Cardiac muscle cell (in vitro differentiated cells and primary cell): Measurements from ENCODE around the gene MFGE8. TPM values are rescaled to one million over a fixed set of nuclear protein-coding genes. Genes with fewer than 3 reads are reported as not detected.

ENCODE experiments used
- DNase-seq, 2 donors: peaks; one replicate each; pipeline versions ENCODE4 v3.0.0 to v3.0.0-alpha.2; 2010 to 2017; ENCODE audit warnings: low read depth in 1 of 2, low spot score in 1 of 2
- H3K27ac ChIP-seq: fragments of 200-600 bp; sonication (generic); 2 replicates; pipeline ENCODE4 v1.5.1; 2016
- H3K27me3 ChIP-seq: fragments of 200-600 bp; sonication (generic); 2 replicates; pipeline ENCODE4 v1.6.0; 2016; ENCODE audit warnings: control low read depth
- H3K36me3 ChIP-seq: fragments of 200-600 bp; sonication (generic); 2 replicates; pipeline ENCODE4 v1.5.1; 2016; ENCODE audit warnings: control low read depth
- H3K4me1 ChIP-seq: fragments of 200-600 bp; sonication (generic); 2 replicates; pipeline ENCODE4 v1.8.1; 2017; ENCODE audit warnings: low read depth, mild to moderate bottlenecking, mixed run types
- H3K4me3 ChIP-seq: fragments of 200-600 bp; sonication (generic); 2 replicates; pipeline ENCODE4 v1.5.1; 2016; ENCODE audit warnings: mild to moderate bottlenecking
- H3K9me3 ChIP-seq: fragments of 200-600 bp; sonication (generic); 2 replicates; pipeline ENCODE4 v1.5.1; 2017; ENCODE audit warnings: low read depth, mild to moderate bottlenecking, control low read depth
- CTCF ChIP-seq: IDR thresholded peaks from 2 replicates; pipeline ENCODE4 v1.5.1; 2012; ENCODE audit warnings: low read depth, mild to moderate bottlenecking, low read length
- polyA plus RNA-seq: library from polyadenylated mRNA; unstranded; fragments of >200 nt; fragmentation: Nextera tagmentation; extraction: Ambion mirVana; gene quantifications from 2 replicates; pipeline ENCODE4 v1.2.1, GENCODE V29; 2016
- total RNA-seq: library from RNA; depleted of rRNA; stranded (reverse); fragments of >200 nt; gene quantifications from 2 replicates; pipeline ENCODE4 v1.2.3, GENCODE V29; 2016

Gene MFGE8
- total and polyA plus RNA-seq, 2 experiments from 2014 or later = 307 to 326 TPM

GRCh38 chr15:88859550-88859949, 53.6 kb downstream of the MFGE8 start:
- no peaks in the 10 kb centered on the region for H3K36me3 ChIP-seq
- no peaks in the 10 kb centered on the region for H3K27me3 ChIP-seq
- no peaks in the 10 kb centered on the region for H3K4me1 ChIP-seq
- DNase-seq = no peak
- no peak for TF ChIP-seq CTCF
- no peak overlapping the region for H3K27ac ChIP-seq
- no peaks in the 10 kb centered on the region for H3K9me3 ChIP-seq
- H3K4me3 ChIP-seq = no peak overlapping the region

- TF ChIP-seq CTCF = no peak
- no peaks in the 10 kb centered on the region for H3K36me3 ChIP-seq
- H3K9me3 ChIP-seq = no peaks in the 10 kb centered on the region
- DNase-seq = no peak
- no peaks in the 10 kb centered on the region for H3K27me3 ChIP-seq
- H3K27ac ChIP-seq = no peak overlapping the region
- no peak overlapping the region for H3K4me3 ChIP-seq
- no peaks in the 10 kb centered on the region for H3K4me1 ChIP-seq
These were observed 54.2 kb downstream of the MFGE8 start for GRCh38 chr15:88858934-88859333.

- no peaks in the 10 kb centered on the region for H3K9me3 ChIP-seq
- no peaks in the 10 kb centered on the region for H3K36me3 ChIP-seq
- no peak for TF ChIP-seq CTCF
- no peak for DNase-seq
- no peak overlapping the region for H3K4me3 ChIP-seq
- no peaks in the 10 kb centered on the region for H3K27me3 ChIP-seq
- no peaks in the 10 kb centered on the region for H3K4me1 ChIP-seq
- H3K27ac ChIP-seq = no peak overlapping the region
These were observed 60.7 kb downstream of the MFGE8 start for GRCh38 chr15:88852476-88852875.

- no peaks in the 10 kb centered on the region for H3K36me3 ChIP-seq
- no peaks in the 10 kb centered on the region for H3K9me3 ChIP-seq
These were observed 63.7 kb downstream of the MFGE8 start for GRCh38 chr15:88849376-88850072.

More at GRCh38 chr15:88849376-88850072, 63.7 kb downstream of the MFGE8 start:
- no peaks in the 10 kb centered on the region for H3K27me3 ChIP-seq
- no peak overlapping the region for H3K27ac ChIP-seq
- TF ChIP-seq CTCF = no peak
- peak in 1 of 2 donors; percentile 22 for DNase-seq
- H3K4me3 ChIP-seq = no peak overlapping the region
- H3K4me1 ChIP-seq = no peaks in the 10 kb centered on the region

Other genes with a start within 250 kb of the MFGE8 start
- 0.67 and 0.71 TPM in 2 replicates for gene ACAN, start 109.9 kb downstream of the MFGE8 start, total RNA-seq
- 0.51 and 0.91 TPM in 2 replicates for gene ACAN, start 109.9 kb downstream of the MFGE8 start, polyA plus RNA-seq
- 9.9 and 21.7 TPM in 2 replicates for gene HAPLN3, start 17.8 kb downstream of the MFGE8 start, total RNA-seq
- gene HAPLN3, start 17.8 kb downstream of the MFGE8 start, polyA plus RNA-seq = 6.8 and 8.1 TPM in 2 replicates
- gene ABHD2, start 175.1 kb upstream of the MFGE8 start, total RNA-seq = 43.0 and 44.8 TPM in 2 replicates
- gene ABHD2, start 175.1 kb upstream of the MFGE8 start, polyA plus RNA-seq = 25.5 and 28.4 TPM in 2 replicates